Adrenal gland (tissue), 5 donors: Measurements from ENCODE around the gene TMEM236.

ENCODE experiments used
- POLR2A ChIP-seq, 2 donors: fragments of 450-650 bp; IDR thresholded peaks; one replicate each; pipeline ENCODE4 v1.6.1; 2017; ENCODE audit warnings: antibody characterized with exemption in 2 of 2, mild to moderate bottlenecking in 2 of 2, moderate library complexity in 1 of 2
- TF ChIP-seq, protein P1 (sequence below), 6 experiments: fragments of 450-650 bp in 4 of 6; fragments of 200-600 bp in 2 of 6; sonication (generic) in 1 of 6; IDR thresholded peaks; 1 replicate in 5 of 6; 2 replicates in 1 of 6; pipeline versions ENCODE4 v1.5.1 to v1.8.0; 2016 to 2021; ENCODE audit warnings: antibody characterized with exemption in 6 of 6, mild to moderate bottlenecking in 2 of 6, moderate library complexity in 1 of 6
- donor health status: DM: no; HTN: no; CAD: no.

DNA sequence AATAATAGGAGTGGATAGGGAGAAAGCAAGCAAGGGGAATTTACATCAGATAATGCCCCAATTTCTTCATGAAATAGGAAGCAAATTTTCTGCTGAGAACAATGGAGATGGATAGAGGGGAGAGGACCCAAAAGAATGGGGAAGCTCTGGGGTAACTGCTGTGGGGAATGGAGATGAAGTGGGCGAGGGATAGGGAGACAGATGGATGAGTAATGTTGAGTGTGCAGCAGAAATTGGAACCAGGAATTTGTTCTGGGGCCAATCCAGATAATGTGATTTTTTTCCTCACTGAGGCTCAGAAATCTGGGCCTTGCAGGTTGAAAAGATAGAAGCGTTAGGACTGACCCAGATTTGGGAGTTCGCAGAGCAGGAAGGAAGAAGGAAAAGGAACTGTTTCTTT lies 32.7 kb downstream of the TMEM236 start:
- TF ChIP-seq, protein P1, sequence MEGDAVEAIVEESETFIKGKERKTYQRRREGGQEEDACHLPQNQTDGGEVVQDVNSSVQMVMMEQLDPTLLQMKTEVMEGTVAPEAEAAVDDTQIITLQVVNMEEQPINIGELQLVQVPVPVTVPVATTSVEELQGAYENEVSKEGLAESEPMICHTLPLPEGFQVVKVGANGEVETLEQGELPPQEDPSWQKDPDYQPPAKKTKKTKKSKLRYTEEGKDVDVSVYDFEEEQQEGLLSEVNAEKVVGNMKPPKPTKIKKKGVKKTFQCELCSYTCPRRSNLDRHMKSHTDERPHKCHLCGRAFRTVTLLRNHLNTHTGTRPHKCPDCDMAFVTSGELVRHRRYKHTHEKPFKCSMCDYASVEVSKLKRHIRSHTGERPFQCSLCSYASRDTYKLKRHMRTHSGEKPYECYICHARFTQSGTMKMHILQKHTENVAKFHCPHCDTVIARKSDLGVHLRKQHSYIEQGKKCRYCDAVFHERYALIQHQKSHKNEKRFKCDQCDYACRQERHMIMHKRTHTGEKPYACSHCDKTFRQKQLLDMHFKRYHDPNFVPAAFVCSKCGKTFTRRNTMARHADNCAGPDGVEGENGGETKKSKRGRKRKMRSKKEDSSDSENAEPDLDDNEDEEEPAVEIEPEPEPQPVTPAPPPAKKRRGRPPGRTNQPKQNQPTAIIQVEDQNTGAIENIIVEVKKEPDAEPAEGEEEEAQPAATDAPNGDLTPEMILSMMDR (IDR thresholded peaks at IDR 0.05) = no peak
- TF ChIP-seq POLR2A (IDR thresholded peaks at IDR 0.05) = no peak
